ENCODE results near the gene ROR1.

The ROR1 gene

GRCh38 chr1:63868268-63868781 is 94.5 kb downstream of the ROR1 start:
- ATAC-seq (ENCODE audit: low read depth) (peak; percentile 96), DNase-seq (ENCODE audit: low spot score) (no peak)
- peaks cover 15% of the 10 kb centered on the region for H3K4me1 ChIP-seq (ENCODE audit: insufficient read depth, poor library complexity, severe bottlenecking)
- no peaks in the 10 kb centered on the region for H3K9me3 ChIP-seq (ENCODE audit: severe bottlenecking)
- no peak for TF ChIP-seq CTCF (IDR thresholded peaks at IDR 0.05; ENCODE audit: poor library complexity, severe bottlenecking)
- H3K27ac ChIP-seq (ENCODE audit: poor library complexity, severe bottlenecking) = peak overlapping the region; percentile 39
- H3K36me3 ChIP-seq (ENCODE audit: low read depth) = no peaks in the 10 kb centered on the region
- no peak overlapping the region for H3K4me3 ChIP-seq (ENCODE audit: severe bottlenecking)
- no peaks in the 10 kb centered on the region for H3K27me3 ChIP-seq (ENCODE audit: insufficient read depth, poor library complexity, severe bottlenecking)

GRCh38 chr1:63870152-63870551 is 96.3 kb downstream of the ROR1 start:
- Histone ChIP-seq H3K4me3 (ENCODE audit: severe bottlenecking) (no peak overlapping the region), H3K4me1 (ENCODE audit: insufficient read depth, poor library complexity, severe bottlenecking) (peaks cover 9% of the 10 kb centered on the region), H3K27me3 (ENCODE audit: insufficient read depth, poor library complexity, severe bottlenecking) (no peaks in the 10 kb centered on the region), H3K9me3 (ENCODE audit: severe bottlenecking) (no peaks in the 10 kb centered on the region), H3K27ac (ENCODE audit: poor library complexity, severe bottlenecking) (no peak overlapping the region), H3K36me3 (ENCODE audit: low read depth) (no peaks in the 10 kb centered on the region)
- no peak for ATAC-seq (ENCODE audit: low read depth)
- TF ChIP-seq CTCF (IDR thresholded peaks at IDR 0.05; ENCODE audit: poor library complexity, severe bottlenecking) = no peak
- DNase-seq (ENCODE audit: low spot score) = no peak

GRCh38 chr1:63871463-63871862 is 97.6 kb downstream of the ROR1 start:
- H3K4me1 ChIP-seq (ENCODE audit: insufficient read depth, poor library complexity, severe bottlenecking) = peaks cover 19% of the 10 kb centered on the region
- no peak for DNase-seq (ENCODE audit: low spot score)
- H3K27me3 ChIP-seq (ENCODE audit: insufficient read depth, poor library complexity, severe bottlenecking) = no peaks in the 10 kb centered on the region
- no peak overlapping the region for H3K4me3 ChIP-seq (ENCODE audit: severe bottlenecking)
- H3K27ac ChIP-seq (ENCODE audit: poor library complexity, severe bottlenecking) = no peak overlapping the region
- no peak for TF ChIP-seq CTCF (IDR thresholded peaks at IDR 0.05; ENCODE audit: poor library complexity, severe bottlenecking)
- H3K36me3 ChIP-seq (ENCODE audit: low read depth) = no peaks in the 10 kb centered on the region
- ATAC-seq (ENCODE audit: low read depth) = no peak
- no peaks in the 10 kb centered on the region for H3K9me3 ChIP-seq (ENCODE audit: severe bottlenecking)

- no peak for ATAC-seq (ENCODE audit: low read depth)
- no peaks in the 10 kb centered on the region for H3K27me3 ChIP-seq (ENCODE audit: insufficient read depth, poor library complexity, severe bottlenecking)
- peaks cover 32% of the 10 kb centered on the region for H3K4me1 ChIP-seq (ENCODE audit: insufficient read depth, poor library complexity, severe bottlenecking)
- H3K36me3 ChIP-seq (ENCODE audit: low read depth) = no peaks in the 10 kb centered on the region
- DNase-seq (ENCODE audit: low spot score) = no peak
- no peak for TF ChIP-seq CTCF (IDR thresholded peaks at IDR 0.05; ENCODE audit: poor library complexity, severe bottlenecking)
- peak overlapping the region; percentile 75 for H3K27ac ChIP-seq (ENCODE audit: poor library complexity, severe bottlenecking)
- H3K9me3 ChIP-seq (ENCODE audit: severe bottlenecking) = no peaks in the 10 kb centered on the region
- H3K4me3 ChIP-seq (ENCODE audit: severe bottlenecking) = no peak overlapping the region
Measured at GRCh38 chr1:63873751-63874150, 99.9 kb downstream of the ROR1 start.

- ATAC-seq (ENCODE audit: low read depth) (no peak), DNase-seq (ENCODE audit: low spot score) (no peak)
- Histone ChIP-seq H3K9me3 (ENCODE audit: severe bottlenecking) (no peaks in the 10 kb centered on the region), H3K4me3 (ENCODE audit: severe bottlenecking) (no peak overlapping the region), H3K36me3 (ENCODE audit: low read depth) (no peaks in the 10 kb centered on the region), H3K4me1 (ENCODE audit: insufficient read depth, poor library complexity, severe bottlenecking) (peaks cover 32% of the 10 kb centered on the region), H3K27ac (ENCODE audit: poor library complexity, severe bottlenecking) (peak overlapping the region; percentile 75), H3K27me3 (ENCODE audit: insufficient read depth, poor library complexity, severe bottlenecking) (no peaks in the 10 kb centered on the region)
- TF ChIP-seq CTCF (IDR thresholded peaks at IDR 0.05; ENCODE audit: poor library complexity, severe bottlenecking) = no peak
Measured at GRCh38 chr1:63874278-63874880, 100.6 kb downstream of the ROR1 start.

Measured in RWPE2 (cell line).